Measurements from ENCODE around the gene DNAH6.

DNA sequence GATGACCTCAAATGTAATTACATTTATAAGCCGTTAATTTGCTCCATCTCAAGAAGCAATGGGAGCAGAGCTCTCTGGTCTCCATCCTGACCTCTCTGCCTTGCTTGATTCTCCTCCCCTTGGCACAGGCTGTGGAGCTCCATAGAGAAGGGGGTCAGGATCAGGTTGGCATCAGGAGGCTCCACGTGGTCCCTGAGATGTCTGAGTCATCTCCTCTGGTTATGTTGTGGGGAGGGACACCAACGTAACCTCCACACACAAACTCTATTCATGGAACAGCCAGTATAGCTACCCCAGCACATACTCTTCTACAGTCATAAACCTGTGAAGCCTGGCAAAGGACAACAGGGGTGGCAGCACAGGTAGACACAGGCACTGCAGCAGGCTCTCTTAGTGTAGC, 335.6 kb downstream of the DNAH6 start:
- TF ChIP-seq CTCF (IDR thresholded peaks at IDR 0.05) (no peak), EP300 (IDR thresholded peaks at IDR 0.05) (no peak), POLR2A (IDR thresholded peaks at IDR 0.05) (no peak)
